SU-DHL-6 (cell line): ENCODE measurements around the gene CYP26C1.

Source experiments
- CTCF ChIP-seq: fragments of 200-600 bp; sonication (generic); IDR thresholded peaks from one replicate; pipeline ENCODE4 v1.5.1; 2017; ENCODE audit warnings: antibody characterized with exemption, mild to moderate bottlenecking, low read length, moderate library complexity; ENCODE audit not compliant: insufficient read depth, poor library complexity, severe bottlenecking
- EZH2phosphoT487 ChIP-seq: fragments of 200-600 bp; sonication (generic), shearing (Covaris generic); conservative IDR thresholded peaks from 2 replicates; pipeline ENCODE4 v1.6.1; 2018; ENCODE audit warnings: mild to moderate bottlenecking, antibody characterized with exemption, low read length, moderate library complexity, mixed read lengths

- TF ChIP-seq CTCF, result no peak
- no peak for TF ChIP-seq EZH2phosphoT487
Observed at GRCh38 chr10:93103953-93104352, 43.4 kb downstream of the CYP26C1 start.
